G401 (cell line): Measurements from ENCODE around the gene ATP10B. TPM values are rescaled to one million over a fixed set of nuclear protein-coding genes. Genes with fewer than 3 reads are reported as not detected.
A peak's percentile ranks its signal among the peaks of the same experiment; 100 is the strongest.
"Not testable (repeated sequence)": the region's sequence is repeated elsewhere in the genome, so short reads cannot be mapped to it uniquely, and the experiment has no call there.

Experiments used
- DNase-seq: peaks from one replicate; pipeline ENCODE4 v3.0.0-alpha.2; 2015; ENCODE audit warnings: low spot score
- in situ Hi-C: cut with HindIII; loops from 2 replicates; pipeline ENCODE4 v1.10.0; 2016; ENCODE audit warnings: low sequenced_read_pairs, mixed read lengths
- total RNA-seq: library from RNA; depleted of rRNA; stranded (reverse); fragments of >200 nt; shearing (Covaris generic); gene quantifications from 2 replicates; pipeline ENCODE4 v1.2.3, GENCODE V29; 2014

The ATP10B gene
- total RNA-seq, 1 experiment from 2014 or later: not detected

GRCh38 chr5:160772854-160773253, 79.2 kb downstream of the ATP10B start:
- in situ Hi-C loops: no loop called here
- no peak for DNase-seq

GRCh38 chr5:160770718-160771117, 81.3 kb downstream of the ATP10B start:
- DNase-seq: no peak
- in situ Hi-C loops: no loop called here

GRCh38 chr5:160769301-160769700, 82.7 kb downstream of the ATP10B start:
- in situ Hi-C loops: no loop called here
- DNase-seq: no peak

GRCh38 chr5:160767062-160767461, 84.9 kb downstream of the ATP10B start:
- in situ Hi-C loops: no loop called here
- no peak for DNase-seq

- DNase-seq: no peak
- in situ Hi-C loops: no loop called here
Measured at GRCh38 chr5:160760008-160760407, 92.0 kb downstream of the ATP10B start.

- DNase-seq: no peak
- in situ Hi-C loops: no loop called here
Measured at GRCh38 chr5:160757194-160757593, 94.8 kb downstream of the ATP10B start.

GRCh38 chr5:160750938-160751657, 100.9 kb downstream of the ATP10B start:
- peak; percentile 67 for DNase-seq
- in situ Hi-C loops: no loop called here

- in situ Hi-C loops: no loop called here
Measured at GRCh38 chr5:160749682-160750081, 102.3 kb downstream of the ATP10B start.

GRCh38 chr5:160749026-160749425, 103.0 kb downstream of the ATP10B start:
- in situ Hi-C loops: no loop called here
- no peak for DNase-seq

More at GRCh38 chr5:160749682-160750081, 102.3 kb downstream of the ATP10B start:
- no peak for DNase-seq

- no peak for DNase-seq
- in situ Hi-C loops: no loop called here
Measured at GRCh38 chr5:160747987-160748386, 104.0 kb downstream of the ATP10B start.

- DNase-seq: no peak
- in situ Hi-C loops: no loop called here
Measured at GRCh38 chr5:160747559-160747958, 104.5 kb downstream of the ATP10B start.

- in situ Hi-C loops: no loop called here
- DNase-seq: no peak
Measured at GRCh38 chr5:160744268-160745101, 107.5 kb downstream of the ATP10B start.

- no peak for DNase-seq
- in situ Hi-C loops: no loop called here
Measured at GRCh38 chr5:160743027-160743426, 109.0 kb downstream of the ATP10B start.

GRCh38 chr5:160742446-160742845, 109.6 kb downstream of the ATP10B start:
- in situ Hi-C loops: no loop called here
- no peak for DNase-seq

GRCh38 chr5:160727296-160727997, 124.6 kb downstream of the ATP10B start:
- DNase-seq: no peak
- in situ Hi-C loops: no loop called here

GRCh38 chr5:160726721-160727120, 125.3 kb downstream of the ATP10B start:
- in situ Hi-C loops: no loop called here

GRCh38 chr5:160720822-160721221, 131.2 kb downstream of the ATP10B start:
- in situ Hi-C loops: no loop called here
- no peak for DNase-seq

More at GRCh38 chr5:160726721-160727120, 125.3 kb downstream of the ATP10B start:
- no peak for DNase-seq

- DNase-seq, in situ Hi-C loops: not testable (repeated sequence)
Measured at GRCh38 chr5:160715508-160715907, 136.5 kb downstream of the ATP10B start.

GRCh38 chr5:160703547-160704189, 148.3 kb downstream of the ATP10B start:
- in situ Hi-C loops: no loop called here
- no peak for DNase-seq
